Measurements from ENCODE around the gene NPHS2.

Gene NPHS2

DNA sequence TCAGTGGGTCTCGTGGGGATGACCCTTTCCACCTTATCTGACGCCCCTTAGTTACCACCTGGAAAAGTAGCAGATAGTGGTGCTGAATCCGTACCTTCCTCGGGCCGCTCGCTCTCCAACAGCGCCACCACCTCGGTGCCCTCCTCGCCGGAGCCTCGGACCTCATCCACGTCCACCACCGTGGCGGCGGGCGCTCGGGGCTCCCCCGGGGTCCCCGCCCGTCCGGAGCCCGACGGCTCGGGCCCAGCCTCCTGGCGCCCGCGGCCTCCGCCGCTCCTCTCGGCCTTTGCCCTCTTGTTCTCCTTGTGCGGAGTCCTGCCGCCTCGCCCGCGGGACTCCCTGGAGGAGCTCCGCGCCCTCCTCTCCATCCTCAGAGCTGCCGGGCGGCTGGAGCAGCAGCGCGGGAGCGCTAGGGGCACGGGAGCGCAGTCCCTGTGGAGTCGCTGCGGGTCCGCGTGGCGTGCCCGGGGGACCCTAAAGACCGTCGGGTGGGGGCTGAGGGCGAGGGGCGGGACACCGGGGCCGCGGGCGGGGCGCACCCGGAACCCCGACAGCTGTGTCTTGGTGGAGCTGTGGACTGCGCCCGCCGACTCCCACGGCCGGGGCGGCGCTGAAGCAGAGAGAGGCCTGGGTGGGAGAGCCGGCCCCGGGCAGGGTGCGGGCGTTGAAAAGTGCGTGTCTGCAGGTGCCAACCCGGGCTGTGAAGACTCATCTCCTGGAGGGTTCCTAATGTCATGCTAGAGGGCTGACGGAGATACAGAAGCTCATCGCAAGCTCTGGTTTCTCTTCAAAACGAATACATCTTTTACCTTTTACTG lies at the start of gene NPHS2:
TSS of gene NPHS2 (minus strand) at position 452 of the 818 bp plus-strand sequence. CDS start at position 368, 84 bp downstream.
- no peak for DNase-seq

DNA sequence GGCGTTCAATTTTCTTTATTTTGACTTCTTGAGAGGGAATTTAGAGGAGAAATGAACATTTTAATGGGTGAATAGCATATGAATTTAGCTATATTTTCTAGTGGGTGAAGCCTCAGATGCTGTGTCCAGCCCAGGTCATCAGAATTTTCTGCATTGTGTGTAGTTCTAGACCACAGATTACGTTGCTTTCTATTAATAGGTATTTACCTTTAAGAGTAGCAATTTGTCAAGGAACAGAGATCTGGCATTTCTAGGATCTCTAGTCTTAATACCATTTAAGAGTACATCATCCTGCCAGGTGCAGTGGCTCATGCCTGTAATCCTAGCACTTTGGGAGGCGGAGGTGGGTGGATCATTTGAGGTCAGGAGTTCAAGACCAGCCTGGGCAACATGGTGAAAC lies 36.6 kb upstream of the NPHS2 start:
- DNase-seq: no peak

DNA sequence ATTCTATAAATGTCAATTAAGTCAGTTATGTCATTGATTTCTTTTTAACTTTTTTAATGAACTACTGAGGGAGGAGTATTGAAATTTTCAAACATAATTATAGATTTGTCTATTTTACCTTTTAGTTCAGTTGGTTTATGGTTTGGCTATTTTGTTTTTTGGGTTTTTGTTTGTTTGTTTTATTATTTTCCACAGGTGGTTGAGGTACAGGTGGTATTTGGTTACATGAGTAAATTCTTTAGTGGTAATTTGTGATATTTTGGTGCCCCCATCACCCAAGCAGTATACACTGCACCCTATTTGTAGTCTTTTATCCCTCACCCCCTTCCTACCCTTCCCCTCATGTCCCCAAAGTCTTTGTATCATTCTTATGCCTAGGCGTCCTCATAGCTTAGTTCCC lies 25.3 kb upstream of the NPHS2 start:
- DNase-seq: no peak

DNA sequence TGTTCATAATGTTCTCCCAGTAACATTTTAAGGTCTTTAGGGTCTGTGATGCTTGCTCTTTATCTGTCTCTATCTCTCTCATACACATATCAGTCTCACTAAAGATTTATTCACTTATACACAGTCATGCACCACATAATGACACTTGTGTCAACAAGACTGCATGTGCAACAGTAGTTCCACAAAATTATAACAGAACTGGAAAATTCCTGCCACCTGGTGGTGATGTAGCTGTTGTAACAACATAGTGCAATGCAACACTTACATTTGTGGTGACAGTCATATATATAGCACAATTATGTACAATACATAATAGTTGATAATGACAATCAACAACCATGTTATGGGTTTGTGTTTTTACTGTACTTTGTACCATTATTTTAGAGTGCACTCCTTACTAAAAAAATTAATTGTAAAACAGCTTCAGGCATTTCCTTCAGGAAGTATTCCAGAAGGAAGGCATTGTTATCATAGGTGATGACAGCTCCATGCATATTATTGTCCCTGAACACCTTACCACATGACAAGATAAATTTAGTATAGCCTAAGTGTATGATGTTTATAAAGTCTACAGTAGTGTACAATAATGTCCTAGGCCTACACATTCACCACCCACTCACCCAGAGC lies 24.0 kb upstream of the NPHS2 start:
- DNase-seq: peak; percentile 62

DNA sequence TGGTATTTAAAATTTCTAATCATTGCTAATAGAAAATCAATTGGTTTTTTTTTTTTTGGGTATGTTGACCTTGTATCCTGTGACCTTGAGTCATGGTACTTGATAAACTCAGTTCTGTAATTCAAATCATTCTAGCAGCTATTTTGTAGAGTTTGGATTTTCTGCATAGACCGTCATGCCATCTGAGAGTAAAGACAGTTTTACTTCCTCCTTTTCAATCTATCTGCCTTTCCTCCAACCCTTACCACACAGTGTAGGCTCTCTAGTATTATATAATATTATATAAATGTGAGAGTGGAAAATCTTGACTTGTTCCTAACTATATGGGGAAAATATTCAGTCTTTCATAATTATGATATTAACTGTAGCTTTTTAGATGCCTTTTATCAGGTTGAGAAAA lies 22.9 kb upstream of the NPHS2 start:
- no peak for DNase-seq

DNA sequence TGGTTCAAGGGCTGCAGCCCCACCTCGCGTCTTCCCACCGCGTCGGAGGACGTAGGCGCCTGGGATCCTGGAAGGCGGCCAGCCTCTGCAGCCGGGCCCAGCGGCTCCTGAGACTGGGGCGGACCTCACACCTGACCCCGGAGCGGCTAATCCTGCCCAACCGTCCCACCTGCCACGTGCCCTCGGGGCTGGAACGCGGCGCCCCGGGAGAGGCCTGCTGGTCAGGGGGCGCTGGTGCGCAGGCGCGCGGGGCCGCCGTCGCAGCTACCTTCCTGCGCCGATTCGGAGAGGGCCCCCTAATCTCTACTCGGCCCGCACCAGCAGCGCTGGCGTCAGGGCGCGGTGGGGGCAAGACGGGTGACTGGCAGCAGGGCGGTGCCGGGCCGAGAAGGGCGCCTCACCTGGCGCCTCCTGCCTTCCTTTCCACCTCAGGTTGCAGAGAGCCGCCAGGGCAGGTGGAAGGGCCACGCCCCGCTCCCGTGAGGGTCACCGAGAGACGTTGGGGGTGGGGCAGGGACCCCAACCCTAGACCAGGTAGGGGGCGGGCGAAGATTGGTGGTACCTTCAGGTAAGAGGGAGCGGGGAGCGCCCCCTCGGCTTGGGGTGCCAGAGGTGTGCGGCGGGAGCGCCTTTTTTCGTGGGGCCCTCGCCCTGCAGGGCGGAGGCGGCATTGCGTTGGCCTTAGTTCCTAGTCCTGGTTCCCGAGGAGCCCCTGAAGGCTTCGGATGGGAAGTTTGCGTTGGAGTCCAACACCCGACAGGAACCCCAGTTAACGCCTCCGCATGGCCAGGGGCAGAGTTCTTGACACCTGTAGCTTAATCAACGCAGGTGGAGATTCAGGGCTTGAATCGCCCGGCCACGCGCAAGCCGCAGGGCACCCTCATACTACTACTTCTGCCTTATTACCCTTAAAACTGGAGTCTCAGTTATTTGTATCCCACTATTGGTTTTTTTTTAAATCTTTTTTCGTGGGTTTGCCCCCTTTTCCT lies 16.1 kb upstream of the NPHS2 start, which contains the start of gene TDRD5:
TSS of gene TDRD5 (plus strand) at position 241 of the 989 bp plus-strand sequence. CDS start 784 bp downstream, outside the sequence.
- DNase-seq: no peak

DNA sequence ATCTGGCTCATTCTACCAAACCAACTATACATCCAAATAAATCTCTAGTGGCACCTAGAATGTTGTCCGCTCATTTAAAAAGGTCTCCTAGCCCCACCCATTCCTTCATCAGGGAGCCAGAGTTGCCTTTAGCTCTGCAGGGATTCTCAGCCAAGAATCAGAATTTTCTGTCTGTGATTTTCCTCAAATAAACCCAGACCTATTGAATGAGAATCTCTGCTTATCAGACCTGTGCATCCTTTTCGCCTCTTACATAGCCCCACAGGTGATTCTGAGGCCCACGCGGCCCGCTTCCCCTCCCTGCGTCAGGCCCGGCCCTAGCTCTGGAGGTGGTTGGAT lies 15.5 kb upstream of the NPHS2 start:
- no peak for DNase-seq

DNA sequence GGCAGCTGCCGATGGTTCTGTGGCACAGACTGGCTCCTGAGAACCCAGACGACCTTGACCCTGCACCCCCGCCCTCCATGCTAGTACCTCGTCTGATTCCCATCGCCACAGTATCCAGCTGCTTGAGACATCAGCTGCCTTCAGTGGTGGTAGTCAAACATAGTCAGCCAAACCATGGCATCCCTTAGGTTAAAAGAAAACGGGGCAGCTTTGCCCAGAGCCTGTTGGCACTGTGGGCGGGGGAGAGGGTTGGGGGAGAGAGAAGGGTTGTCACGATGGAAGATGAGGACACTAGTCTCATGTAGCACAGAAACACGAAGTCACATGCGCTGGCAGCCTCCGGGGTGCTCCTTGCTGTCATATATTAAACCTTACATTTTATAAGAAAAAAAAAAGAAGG lies 14.9 kb upstream of the NPHS2 start:
- DNase-seq: no peak

DNA sequence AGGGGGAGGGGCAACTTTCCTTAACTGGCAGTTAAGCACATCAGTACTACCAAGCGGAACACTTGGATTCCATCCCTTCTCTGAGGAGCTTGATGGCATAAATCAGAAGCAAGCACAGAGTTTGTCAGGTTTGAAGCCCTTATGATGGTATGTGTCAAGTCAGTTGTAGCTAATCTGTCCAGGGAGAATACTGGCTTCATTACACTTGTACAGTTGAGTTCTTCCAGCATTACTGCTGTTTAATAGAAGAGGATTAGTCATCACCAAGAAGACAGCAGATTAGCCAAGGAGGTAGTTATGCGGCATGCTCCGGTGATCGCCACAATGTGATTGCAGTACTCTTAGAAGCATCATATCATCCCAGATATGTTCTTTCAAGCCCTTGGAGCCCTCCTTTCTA lies 13.8 kb upstream of the NPHS2 start:
- DNase-seq: no peak

DNA sequence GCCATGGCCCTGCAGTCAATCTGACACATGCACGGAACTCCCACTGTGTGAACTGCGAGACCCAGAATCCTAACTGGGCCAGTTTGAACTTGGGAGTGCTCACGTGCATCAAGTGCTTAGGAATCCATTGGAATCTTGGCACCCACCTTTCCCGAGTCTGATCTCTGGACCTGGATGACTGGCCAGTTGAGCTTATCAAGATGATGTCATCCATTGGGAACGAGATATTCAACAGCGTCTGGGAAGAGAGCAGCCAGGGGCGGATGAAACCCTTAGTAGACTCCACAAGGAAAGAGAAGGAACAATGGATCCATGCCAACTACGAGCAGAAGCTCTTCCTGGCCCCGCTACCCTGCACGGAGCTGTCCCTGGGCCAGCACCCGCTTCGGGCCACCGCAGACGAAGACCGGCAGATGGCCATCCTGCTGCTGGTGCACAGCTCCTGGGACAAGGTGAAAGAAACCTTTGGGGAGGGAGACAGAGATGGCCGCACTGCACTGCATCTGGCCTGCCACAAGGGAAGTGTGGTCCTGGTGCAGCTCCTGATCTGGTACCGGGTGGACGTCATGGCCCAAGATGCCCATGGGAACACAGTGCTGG lies 12.8 kb upstream of the NPHS2 start:
- DNase-seq: no peak

DNA sequence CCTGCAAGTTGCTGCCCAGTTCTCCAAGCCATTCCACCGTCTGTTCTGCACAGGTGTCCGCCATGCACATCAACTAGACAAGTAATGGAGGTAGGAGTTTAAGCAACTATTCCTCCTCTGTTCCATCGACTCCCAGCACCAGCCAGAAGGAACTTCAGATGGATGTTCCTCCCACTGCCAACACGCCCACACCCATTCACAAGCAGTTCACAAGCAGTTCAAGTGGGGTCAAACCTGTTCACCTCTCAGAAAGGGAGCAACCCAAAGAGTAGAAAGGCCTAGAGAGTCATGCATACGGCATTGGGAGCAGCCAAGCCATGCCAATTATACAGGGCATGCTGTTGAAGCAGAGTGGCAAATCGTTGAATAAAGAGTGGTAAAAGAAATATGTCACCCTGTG lies 11.6 kb upstream of the NPHS2 start:
- no peak for DNase-seq

DNA sequence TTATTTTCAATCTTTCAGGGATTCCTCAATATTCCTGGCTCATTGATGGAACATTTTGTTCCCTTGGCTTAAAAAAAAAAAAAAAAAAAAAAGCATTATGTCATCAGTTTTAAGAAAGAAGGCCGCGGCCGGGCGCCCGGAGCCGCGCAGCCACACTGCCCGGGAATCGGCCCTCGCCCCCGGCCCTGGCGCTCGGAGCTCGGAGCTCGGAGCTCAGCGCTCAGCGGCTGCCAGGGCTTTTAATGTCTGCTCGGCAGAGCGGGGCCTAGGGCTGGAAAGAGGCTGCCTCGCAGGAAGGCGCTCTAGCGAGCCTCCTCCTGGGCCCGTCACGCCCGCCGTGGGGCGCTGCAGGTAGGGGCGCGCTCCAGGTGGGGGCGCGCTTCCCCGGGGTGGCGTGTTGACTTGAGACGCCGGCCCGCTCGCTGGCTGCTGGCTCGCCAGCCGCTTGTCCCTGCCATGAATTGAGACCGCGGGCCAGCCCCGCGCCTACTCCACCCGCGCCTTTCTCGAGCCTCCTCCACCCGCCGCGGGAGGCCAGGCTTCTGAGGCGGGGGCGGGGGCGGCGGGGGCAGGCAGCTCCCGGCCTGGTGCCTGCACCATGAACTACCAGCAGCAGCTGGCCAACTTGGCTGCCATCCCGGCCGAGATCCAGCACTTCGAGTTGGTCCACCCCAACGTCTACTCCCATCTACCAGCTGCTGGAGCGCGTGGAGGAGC lies 10.5 kb upstream of the NPHS2 start:
- DNase-seq: peak; percentile 61

DNA sequence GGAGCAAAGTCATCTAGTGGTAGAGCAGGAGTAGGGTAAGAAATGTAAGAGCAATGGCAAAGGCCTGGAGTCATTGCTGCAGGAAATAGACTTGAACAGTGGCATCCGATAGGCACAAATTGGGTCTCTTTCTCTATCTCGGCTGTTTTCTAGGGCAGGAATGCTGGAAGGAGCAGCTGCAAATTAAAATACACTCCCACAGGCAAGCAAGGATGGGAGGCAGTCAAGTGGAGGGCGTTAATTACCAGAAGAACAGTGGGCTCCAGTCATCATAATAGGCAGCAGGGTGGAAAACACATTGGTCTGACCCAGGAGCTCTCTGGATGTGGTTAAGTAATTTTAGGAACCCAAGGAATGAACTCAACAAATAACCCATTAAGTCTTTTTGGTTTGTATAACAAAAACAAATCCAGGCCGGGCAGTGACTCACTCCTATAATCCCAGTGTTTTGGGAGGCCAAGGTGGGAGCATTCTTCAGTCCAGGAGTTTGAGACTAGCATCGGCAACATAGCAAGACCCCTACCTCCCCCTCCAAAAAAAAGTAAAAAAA lies 8.1 kb upstream of the NPHS2 start:
- no peak for DNase-seq

DNA sequence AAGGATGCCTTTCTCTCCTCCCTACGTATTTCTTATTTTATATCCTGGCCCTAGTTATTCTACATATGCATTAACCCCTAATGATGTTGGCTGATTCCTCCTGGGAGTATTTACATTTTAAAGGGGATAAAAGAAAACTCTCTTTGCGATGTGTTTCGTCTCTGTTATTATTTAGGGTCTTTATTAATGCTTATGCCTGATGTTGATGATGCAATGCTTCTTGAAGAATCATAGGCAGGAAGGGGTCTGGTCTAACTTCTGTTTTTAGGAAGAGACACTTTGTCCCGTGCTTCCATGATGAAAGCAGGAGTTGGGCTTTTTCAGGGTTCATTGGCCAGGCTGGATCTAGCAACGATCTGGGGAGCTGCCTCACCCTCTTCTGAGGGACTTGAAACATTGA lies 761 bp upstream of the NPHS2 start:
- DNase-seq: no peak

DNA sequence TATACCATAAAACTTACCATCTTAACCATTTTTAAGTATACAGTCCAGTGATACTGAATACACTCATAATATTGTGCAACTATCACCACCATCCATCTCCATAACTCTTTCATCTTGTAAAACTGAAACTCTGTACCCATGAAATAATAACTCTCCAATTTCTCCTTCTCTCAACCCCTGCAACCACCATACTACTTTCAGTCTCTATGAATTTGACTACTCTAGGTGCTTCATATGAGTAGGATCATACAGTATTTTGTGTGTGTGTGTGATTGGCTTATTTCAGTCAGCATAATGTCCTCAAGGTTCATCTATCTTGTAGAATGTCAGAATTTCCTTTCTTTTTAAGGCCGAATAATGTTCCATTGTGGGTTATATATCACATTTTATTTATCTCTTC lies 17.7 kb downstream of the NPHS2 start:
- DNase-seq: no peak

DNA sequence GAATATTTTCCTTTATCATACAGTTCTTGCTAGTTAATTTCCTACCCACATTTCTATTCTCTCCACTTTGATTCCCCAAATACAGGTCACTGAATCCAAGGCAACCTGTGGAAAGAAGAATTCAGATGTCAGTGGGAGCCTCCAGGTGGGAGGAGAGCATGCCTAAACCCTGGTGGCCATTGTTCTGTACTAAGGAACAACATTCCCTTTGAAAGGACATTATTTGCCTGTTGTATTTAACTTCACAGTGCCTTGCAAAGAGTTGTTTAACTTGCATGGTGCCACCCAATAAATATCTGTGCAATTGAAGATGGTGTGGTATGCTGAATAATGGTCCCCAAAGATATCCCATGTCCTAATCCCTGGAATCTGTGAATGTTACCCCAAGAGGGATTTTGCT lies 21.3 kb downstream of the NPHS2 start:
- no peak for DNase-seq

DNA sequence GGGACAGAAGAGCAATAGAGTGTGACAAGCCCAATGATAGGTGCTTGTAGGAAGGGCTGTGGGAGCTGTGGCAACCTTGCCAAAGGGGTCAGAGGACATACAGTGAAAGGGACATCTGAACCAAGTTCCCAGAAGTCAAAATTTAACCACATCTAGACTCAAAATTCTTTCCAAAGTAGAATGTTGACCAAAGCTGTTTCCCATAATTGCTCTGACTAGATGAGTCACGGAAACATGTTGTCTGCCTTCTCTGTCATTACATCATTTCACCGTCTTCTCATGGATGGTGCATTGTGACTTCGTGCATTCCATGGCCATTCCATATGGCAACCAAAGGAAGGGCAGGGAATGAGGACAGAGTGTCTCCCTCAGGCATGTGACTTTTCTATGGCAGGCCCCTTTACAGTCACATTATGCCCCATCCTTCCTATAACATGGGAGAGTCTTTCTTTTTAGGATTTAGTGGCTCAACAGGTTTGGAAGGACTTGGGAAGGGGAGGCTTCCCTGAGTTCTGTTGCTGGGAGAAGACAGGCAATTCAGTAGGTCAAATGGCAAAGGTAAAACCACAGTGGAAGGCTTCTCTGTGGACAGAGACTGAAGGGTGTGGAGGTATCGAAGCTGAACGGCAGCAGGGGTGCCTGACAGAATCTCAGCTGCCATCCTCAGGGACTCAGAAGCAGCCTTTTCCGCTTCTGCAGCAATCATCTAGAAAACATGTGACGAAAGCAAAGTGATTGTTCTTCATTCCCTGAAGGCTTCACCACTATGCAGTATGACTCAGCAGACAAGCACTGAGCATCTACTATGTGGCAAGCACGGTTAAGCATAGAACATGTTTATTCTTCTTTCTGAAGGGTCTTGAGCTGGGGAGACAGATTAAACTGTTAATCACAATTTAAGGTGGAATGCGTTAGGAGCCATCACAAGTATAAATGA lies 24.7 kb downstream of the NPHS2 start:
- DNase-seq: no peak

DNA sequence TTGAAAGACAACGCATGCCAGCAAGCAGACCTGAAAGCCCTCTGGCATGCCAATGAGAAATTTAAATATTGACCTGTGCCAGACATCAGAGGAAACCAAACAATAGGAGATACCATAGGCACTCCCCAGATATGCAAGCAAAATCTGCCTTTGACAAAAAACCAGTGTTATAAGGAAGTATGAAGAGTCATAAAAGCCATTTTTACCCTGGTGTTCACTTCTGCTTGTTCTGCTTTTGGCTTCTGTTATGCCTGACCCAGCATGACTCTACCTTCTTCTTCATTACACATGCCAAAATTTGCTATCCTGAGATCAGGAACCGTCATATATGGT lies 26.4 kb downstream of the NPHS2 start:
- DNase-seq: no peak

DNA sequence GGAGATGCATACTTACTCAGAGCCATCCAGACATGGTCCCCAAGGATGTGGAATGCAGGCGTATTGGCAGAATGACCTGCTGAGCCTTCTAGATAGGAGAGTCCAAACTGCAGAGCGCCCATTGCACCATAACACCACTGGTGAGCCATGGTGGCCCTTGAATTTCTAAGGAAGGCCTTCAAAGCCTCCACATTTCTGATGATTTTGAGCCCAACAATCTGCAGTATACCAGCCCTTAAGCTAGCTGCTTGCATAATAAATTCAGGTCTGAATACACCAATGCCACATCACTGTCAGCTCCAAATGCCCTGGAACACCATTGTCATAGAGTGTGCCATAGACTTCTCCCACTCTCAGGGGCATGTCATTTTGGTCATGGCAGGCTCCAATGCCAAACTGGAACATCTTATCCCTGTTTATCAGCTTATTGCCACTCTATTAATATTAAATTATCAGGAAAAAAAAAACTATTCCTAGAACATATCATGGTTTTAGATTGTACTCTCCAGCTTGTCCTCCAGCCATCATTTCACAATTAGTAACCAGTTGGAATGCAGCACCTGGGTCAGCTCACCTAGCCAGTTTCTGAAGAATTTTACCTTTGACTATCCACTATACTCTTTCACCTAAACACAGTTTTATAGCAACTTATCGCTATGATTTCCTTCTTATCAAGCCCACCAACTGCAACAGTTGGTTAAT lies 26.9 kb downstream of the NPHS2 start:
- no peak for DNase-seq

DNA sequence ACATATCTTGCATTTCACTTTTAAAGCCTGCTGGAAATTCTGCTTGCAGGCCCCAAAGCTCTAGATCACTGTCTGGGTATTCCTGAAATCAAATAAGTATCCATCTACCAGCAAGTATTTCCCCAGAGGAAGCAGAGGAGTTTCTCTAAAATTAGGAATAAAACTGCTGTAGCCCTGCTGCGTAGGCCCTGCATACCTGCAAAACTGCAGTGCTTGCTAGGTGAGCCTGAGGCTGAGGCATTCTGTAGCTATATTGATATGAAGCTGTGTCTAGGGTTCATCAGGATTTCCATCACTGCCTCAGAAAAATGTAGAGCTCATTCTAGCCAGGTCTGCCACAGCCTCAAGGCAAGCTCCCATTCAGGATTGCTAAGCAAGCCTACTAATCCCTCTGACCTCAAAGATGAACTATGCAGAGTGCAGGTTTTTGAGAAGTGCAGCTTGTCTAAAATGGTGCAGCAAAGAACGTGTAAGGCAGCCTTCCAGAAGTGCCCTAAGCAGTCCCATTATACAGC lies 28.7 kb downstream of the NPHS2 start:
- no peak for DNase-seq

Measured in NCI-H1694 (cell line).